Measurements from ENCODE around the gene SIPA1L3. TPM values are rescaled to one million over a fixed set of nuclear protein-coding genes. Genes with fewer than 3 reads are reported as not detected.

SIPA1L3 gene
- total RNA-seq, 1 donor from 2014 or later: 26.9 TPM

GRCh38 chr19:38057959-38058690, 151.1 kb downstream of the SIPA1L3 start:
- no peaks in the 10 kb centered on the region for H3K36me3 ChIP-seq (ENCODE audit: insufficient read depth, low read length)
- H3K4me2 ChIP-seq (ENCODE audit: low read length): no peak overlapping the region
- H3K9ac ChIP-seq (ENCODE audit: low read length): no peak overlapping the region
- H3K9me3 ChIP-seq (ENCODE audit: insufficient read depth, low read depth, low read length): no peaks in the 10 kb centered on the region
- H3K9me3 Mint-ChIP-seq (ENCODE audit: unreplicated experiment): peaks cover 2% of the 10 kb centered on the region
- no peak overlapping the region for H3K4me3 ChIP-seq (ENCODE audit: insufficient read depth, low read depth, low read length)
- peaks cover 11% of the 10 kb centered on the region for H3K4me1 Mint-ChIP-seq (ENCODE audit: low read depth, unreplicated experiment)
- H4K20me1 ChIP-seq (ENCODE audit: insufficient read depth, low read length): peaks cover 7% of the 10 kb centered on the region
- FAIRE-seq (no peak), DNase-seq (ENCODE audit: low read depth) (no peak)
- no peak overlapping the region for H3K27ac Mint-ChIP-seq (ENCODE audit: unreplicated experiment)
- TF ChIP-seq CTCF (IDR thresholded peaks at IDR 0.05; ENCODE audit: insufficient read depth, low read depth, low read length) (no peak), EZH2 (IDR thresholded peaks at IDR 0.05; ENCODE audit: insufficient read depth, low read length) (no peak)
- peaks cover 2% of the 10 kb centered on the region for H3K36me3 Mint-ChIP-seq (ENCODE audit: low read depth, unreplicated experiment)
- H3K27me3 ChIP-seq (ENCODE audit: insufficient read depth, low read length): no peaks in the 10 kb centered on the region
- H2AFZ ChIP-seq (ENCODE audit: low read depth, low read length): no peak overlapping the region
- no peaks in the 10 kb centered on the region for H3K27me3 Mint-ChIP-seq (ENCODE audit: low read depth, unreplicated experiment)
- peaks cover 26% of the 10 kb centered on the region for H3K4me1 ChIP-seq (ENCODE audit: insufficient read depth, low read length)
- no peak overlapping the region for H3K4me3 Mint-ChIP-seq (ENCODE audit: unreplicated experiment)
- no peak overlapping the region for H3K27ac ChIP-seq (ENCODE audit: low read depth, low read length)
- peaks cover 14% of the 10 kb centered on the region for H3K79me2 ChIP-seq (ENCODE audit: insufficient read depth, low read length)

- Histone ChIP-seq H3K9me3 (ENCODE audit: insufficient read depth, low read depth, low read length) (no peaks in the 10 kb centered on the region), H3K9ac (ENCODE audit: low read length) (no peak overlapping the region), H3K4me2 (ENCODE audit: low read length) (no peak overlapping the region), H2AFZ (ENCODE audit: low read depth, low read length) (no peak overlapping the region), H3K27ac (ENCODE audit: low read depth, low read length) (no peak overlapping the region), H3K79me2 (ENCODE audit: insufficient read depth, low read length) (peaks cover 14% of the 10 kb centered on the region), H3K4me1 (ENCODE audit: insufficient read depth, low read length) (peaks cover 26% of the 10 kb centered on the region), H3K4me3 (ENCODE audit: insufficient read depth, low read depth, low read length) (no peak overlapping the region), H3K36me3 (ENCODE audit: insufficient read depth, low read length) (no peaks in the 10 kb centered on the region), H3K27me3 (ENCODE audit: insufficient read depth, low read length) (no peaks in the 10 kb centered on the region), H4K20me1 (ENCODE audit: insufficient read depth, low read length) (peaks cover 7% of the 10 kb centered on the region)
- Mint-ChIP-seq H3K36me3 (ENCODE audit: low read depth, unreplicated experiment) (peaks cover 2% of the 10 kb centered on the region), H3K27me3 (ENCODE audit: low read depth, unreplicated experiment) (no peaks in the 10 kb centered on the region), H3K4me1 (ENCODE audit: low read depth, unreplicated experiment) (peaks cover 13% of the 10 kb centered on the region), H3K27ac (ENCODE audit: unreplicated experiment) (no peak overlapping the region), H3K4me3 (ENCODE audit: unreplicated experiment) (no peak overlapping the region), H3K9me3 (ENCODE audit: unreplicated experiment) (peaks cover 2% of the 10 kb centered on the region)
- TF ChIP-seq EZH2 (IDR thresholded peaks at IDR 0.05; ENCODE audit: insufficient read depth, low read length) (no peak), CTCF (IDR thresholded peaks at IDR 0.05; ENCODE audit: insufficient read depth, low read depth, low read length) (no peak)
- FAIRE-seq: no peak
- DNase-seq (ENCODE audit: low read depth): no peak
These were observed 152.9 kb downstream of the SIPA1L3 start for GRCh38 chr19:38059897-38060296.

- H3K9me3 ChIP-seq (ENCODE audit: insufficient read depth, low read depth, low read length): no peaks in the 10 kb centered on the region
- DNase-seq (ENCODE audit: low read depth): no peak
- peaks cover 24% of the 10 kb centered on the region for H3K4me1 ChIP-seq (ENCODE audit: insufficient read depth, low read length)
- Mint-ChIP-seq H3K36me3 (ENCODE audit: low read depth, unreplicated experiment) (peaks cover 2% of the 10 kb centered on the region), H3K9me3 (ENCODE audit: unreplicated experiment) (peaks cover 2% of the 10 kb centered on the region), H3K27me3 (ENCODE audit: low read depth, unreplicated experiment) (no peaks in the 10 kb centered on the region), H3K4me1 (ENCODE audit: low read depth, unreplicated experiment) (peaks cover 13% of the 10 kb centered on the region), H3K4me3 (ENCODE audit: unreplicated experiment) (no peak overlapping the region), H3K27ac (ENCODE audit: unreplicated experiment) (no peak overlapping the region)
- H3K9ac ChIP-seq (ENCODE audit: low read length): no peak overlapping the region
- no peak overlapping the region for H3K27ac ChIP-seq (ENCODE audit: low read depth, low read length)
- no peaks in the 10 kb centered on the region for H3K36me3 ChIP-seq (ENCODE audit: insufficient read depth, low read length)
- no peak overlapping the region for H2AFZ ChIP-seq (ENCODE audit: low read depth, low read length)
- no peaks in the 10 kb centered on the region for H3K27me3 ChIP-seq (ENCODE audit: insufficient read depth, low read length)
- FAIRE-seq: no peak
- H3K4me2 ChIP-seq (ENCODE audit: low read length): no peak overlapping the region
- no peak overlapping the region for H3K4me3 ChIP-seq (ENCODE audit: insufficient read depth, low read depth, low read length)
- H4K20me1 ChIP-seq (ENCODE audit: insufficient read depth, low read length): peaks cover 7% of the 10 kb centered on the region
- peaks cover 14% of the 10 kb centered on the region for H3K79me2 ChIP-seq (ENCODE audit: insufficient read depth, low read length)
- TF ChIP-seq EZH2 (IDR thresholded peaks at IDR 0.05; ENCODE audit: insufficient read depth, low read length) (no peak), CTCF (IDR thresholded peaks at IDR 0.05; ENCODE audit: insufficient read depth, low read depth, low read length) (no peak)
These were observed 153.3 kb downstream of the SIPA1L3 start for GRCh38 chr19:38060331-38060730.
